ENCODE data around the gene CHGA. TPM values are rescaled to one million over a fixed set of nuclear protein-coding genes. Genes with fewer than 3 reads are reported as not detected.

CHGA gene
- total RNA-seq, 1 donor from 2014 or later = not detected

GRCh38 chr14:92959761-92960680 is 37.1 kb downstream of the CHGA start:
- no peaks in the 10 kb centered on the region for H3K27me3 Mint-ChIP-seq
- H3K9me3 Mint-ChIP-seq = no peaks in the 10 kb centered on the region
- intact Hi-C loops (cut with micrococcal nuclease) = loop anchor here (10.0 kb wide), 1 partner anchor 585 kb away; no protein-coding TSS in a partner anchor
- TF ChIP-seq CTCF (IDR thresholded peaks at IDR 0.05) = no peak
- H3K4me3 Mint-ChIP-seq = no peak overlapping the region
- H3K4me1 Mint-ChIP-seq = peaks cover 1% of the 10 kb centered on the region
- peaks cover 58% of the 10 kb centered on the region for H3K36me3 Mint-ChIP-seq (ENCODE audit: low read depth)
- ChIA-PET POLR2A (interaction anchor here (0.6 kb wide), 1 partner anchor 75 kb away, joined by 3 read pairs; no protein-coding TSS in a partner anchor), CTCF (no interaction called here)
- ATAC-seq (ENCODE audit: low read depth) (no peak), DNase-seq (no peak)
- no peak overlapping the region for H3K27ac Mint-ChIP-seq

GRCh38 chr14:92960706-92961566 is 38.0 kb downstream of the CHGA start:
- H3K9me3 Mint-ChIP-seq = no peaks in the 10 kb centered on the region
- ChIA-PET CTCF (no interaction called here), POLR2A (no interaction called here)
- H3K4me1 Mint-ChIP-seq = peaks cover 4% of the 10 kb centered on the region
- no peaks in the 10 kb centered on the region for H3K27me3 Mint-ChIP-seq
- ATAC-seq (ENCODE audit: low read depth) (no peak), DNase-seq (no peak)
- H3K4me3 Mint-ChIP-seq = no peak overlapping the region
- H3K27ac Mint-ChIP-seq = no peak overlapping the region
- intact Hi-C loops (cut with micrococcal nuclease) = no loop called here
- H3K36me3 Mint-ChIP-seq (ENCODE audit: low read depth) = peaks cover 56% of the 10 kb centered on the region
- no peak for TF ChIP-seq CTCF (IDR thresholded peaks at IDR 0.05)

- H3K36me3 Mint-ChIP-seq (ENCODE audit: low read depth) = peaks cover 51% of the 10 kb centered on the region
- no peak overlapping the region for H3K4me3 Mint-ChIP-seq
- ChIA-PET CTCF (interaction anchor here (0.8 kb wide), 1 partner anchor 9 kb away, joined by 3 read pairs; no protein-coding TSS in a partner anchor), POLR2A (no interaction called here)
- H3K4me1 Mint-ChIP-seq = peaks cover 4% of the 10 kb centered on the region
- H3K9me3 Mint-ChIP-seq = no peaks in the 10 kb centered on the region
- no peak overlapping the region for H3K27ac Mint-ChIP-seq
- intact Hi-C loops (cut with micrococcal nuclease) = no loop called here
- TF ChIP-seq CTCF (IDR thresholded peaks at IDR 0.05) = no peak
- H3K27me3 Mint-ChIP-seq = no peaks in the 10 kb centered on the region
- DNase-seq (no peak), ATAC-seq (ENCODE audit: low read depth) (no peak)
Observed at GRCh38 chr14:92961567-92961855, 38.6 kb downstream of the CHGA start.

- intact Hi-C loops (cut with micrococcal nuclease) = no loop called here
- POLR2A ChIA-PET = interaction anchor here (0.7 kb wide), 1 partner anchor 671 kb away, joined by 3 read pairs; no protein-coding TSS in a partner anchor
Observed at GRCh38 chr14:92962031-92962830, 39.3 kb downstream of the CHGA start.

More at GRCh38 chr14:92962031-92962830, 39.3 kb downstream of the CHGA start:
- CTCF ChIA-PET = interaction anchor here (0.8 to 1.3 kb wide), 2 partner anchors 10 kb away, joined by 3 to 8 read pairs; no protein-coding TSS in a partner anchor
- H3K36me3 Mint-ChIP-seq (ENCODE audit: low read depth) = peaks cover 48% of the 10 kb centered on the region
- no peaks in the 10 kb centered on the region for H3K9me3 Mint-ChIP-seq
- ATAC-seq (ENCODE audit: low read depth) (no peak), DNase-seq (no peak)
- H3K4me1 Mint-ChIP-seq = peaks cover 9% of the 10 kb centered on the region
- no peaks in the 10 kb centered on the region for H3K27me3 Mint-ChIP-seq
- no peak overlapping the region for H3K4me3 Mint-ChIP-seq
- no peak overlapping the region for H3K27ac Mint-ChIP-seq
- TF ChIP-seq CTCF (IDR thresholded peaks at IDR 0.05) = no peak

All from activated B cell treated with CpG ODN at 0.5 μM for 24 hours (primary cell).